GM12874 (cell line): ENCODE data around the gene FUBP3.

Source experiments
- CTCF ChIP-seq: IDR thresholded peaks from 2 replicates; pipeline ENCODE4 v1.5.1; 2011; ENCODE audit warnings: low read depth, mild to moderate bottlenecking, control low read depth, low read length, moderate library complexity; ENCODE audit not compliant: insufficient read depth

The FUBP3 gene

GRCh38 chr9:130632841-130633240 lies 53.5 kb downstream of the FUBP3 start:
- no peak for TF ChIP-seq CTCF

DNA sequence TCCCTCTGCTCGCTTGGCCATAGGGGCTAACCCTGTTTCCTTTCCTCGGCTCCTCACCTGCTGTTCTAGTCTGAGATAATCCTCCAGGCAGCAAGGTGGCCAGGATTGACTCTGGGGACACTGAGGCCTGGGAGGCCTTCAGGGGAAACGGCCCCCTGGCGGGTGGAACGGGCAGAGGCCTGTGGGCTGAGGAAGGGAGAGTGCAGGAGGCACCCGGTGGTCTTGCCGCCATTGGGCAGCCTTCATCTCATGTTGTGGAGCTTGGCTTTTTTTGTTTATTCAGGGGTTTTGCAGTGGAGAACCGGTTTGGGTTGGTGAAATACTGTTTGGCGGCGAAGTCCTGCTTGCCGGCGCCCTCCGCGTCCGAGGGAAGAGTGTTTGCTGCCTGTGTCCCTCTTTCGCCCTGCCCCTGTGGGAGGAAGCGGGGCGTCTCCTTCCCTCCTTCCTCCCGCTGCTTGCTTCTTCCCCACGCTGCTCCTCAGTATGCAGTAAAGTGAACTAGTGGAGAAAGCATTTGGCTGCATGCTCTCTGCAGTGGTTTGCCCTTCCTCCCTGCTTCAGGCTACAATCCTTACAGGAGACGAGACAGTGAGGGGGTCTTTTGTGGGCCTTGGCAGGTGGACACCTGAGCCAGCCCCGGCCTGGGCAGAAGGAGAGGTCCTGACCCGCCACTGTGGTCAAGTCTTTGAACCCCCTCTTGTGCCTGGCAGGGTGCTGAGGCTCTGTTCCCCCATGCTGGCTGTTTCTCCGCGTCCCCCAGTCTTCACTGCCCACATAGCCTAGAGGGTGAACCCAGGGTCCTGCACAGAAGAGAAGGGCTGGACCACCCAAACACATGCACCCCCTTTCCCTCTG lies 54.2 kb downstream of the FUBP3 start:
- no peak for TF ChIP-seq CTCF

GRCh38 chr9:130634191-130634768 lies 54.9 kb downstream of the FUBP3 start:
- no peak for TF ChIP-seq CTCF

DNA sequence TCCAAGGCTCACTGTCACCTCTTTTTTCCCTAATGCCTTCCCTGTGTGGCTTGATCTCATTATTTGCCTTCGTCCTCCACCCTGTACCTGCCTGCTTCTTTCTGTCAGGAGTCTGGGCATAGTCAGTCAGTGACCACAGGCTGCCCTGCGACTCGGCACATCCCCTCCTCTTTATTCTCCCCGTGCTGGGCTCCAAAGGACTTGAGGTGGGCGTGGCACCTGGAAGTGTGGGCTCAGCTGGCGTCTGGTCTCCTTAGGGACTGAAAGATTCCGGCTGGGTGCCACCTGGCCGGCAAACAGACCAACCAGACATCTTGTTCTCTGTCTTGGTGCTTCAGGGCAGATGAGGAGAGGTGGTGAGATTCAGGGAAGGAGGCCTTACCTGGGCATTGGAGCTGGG lies 55.4 kb downstream of the FUBP3 start:
- TF ChIP-seq CTCF = no peak

DNA sequence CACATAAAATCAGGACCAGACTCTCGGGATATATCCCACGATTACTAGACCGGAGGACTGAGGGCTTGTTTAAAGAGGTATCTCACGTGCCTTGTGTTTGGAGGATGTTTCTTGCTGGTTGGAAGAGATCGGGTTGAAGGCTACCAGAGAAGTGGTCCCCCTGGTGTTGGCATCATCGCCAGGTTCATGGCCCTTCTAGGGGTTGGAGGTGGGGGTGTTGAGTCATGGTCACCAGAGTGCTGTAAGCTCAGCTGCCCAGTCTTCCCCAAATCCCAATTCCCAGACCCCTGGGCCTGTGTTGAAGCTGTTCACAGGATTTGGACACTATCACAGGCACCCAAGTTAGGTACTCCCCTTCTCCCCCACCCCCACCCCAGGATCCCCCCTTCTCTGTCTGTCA lies 55.9 kb downstream of the FUBP3 start:
- no peak for TF ChIP-seq CTCF

- TF ChIP-seq CTCF = no peak
These were observed 56.6 kb downstream of the FUBP3 start for GRCh38 chr9:130635721-130636647.

- TF ChIP-seq CTCF = no peak
These were observed 57.3 kb downstream of the FUBP3 start for GRCh38 chr9:130636648-130637020.
